ENCODE data around the gene ZNF710. TPM values are rescaled to one million over a fixed set of nuclear protein-coding genes. Genes with fewer than 3 reads are reported as not detected.
"Not testable (repeated sequence)": the region's sequence is repeated elsewhere in the genome, so short reads cannot be mapped to it uniquely, and the experiment has no call there.

ZNF710 gene
- total RNA-seq, 4 donors from 2014 or later = 6.6 to 13.8 (median 10.1) TPM

- H3K36me3 ChIP-seq = peaks cover 0 to 25% (median 18%) of the 10 kb centered on the region in 4 donors
- DNase-seq (ENCODE audit: extremely low spot score) = no peak
- no peaks in the 10 kb centered on the region for H3K27me3 ChIP-seq
- intact Hi-C loops (cut with DNase I) = loop anchor here (5.0 kb wide), 1 partner anchor 63 kb away; the partner anchor contains the start of gene ZNF710
- H3K9me3 ChIP-seq = no peaks in the 10 kb centered on the region
- H3K27ac ChIP-seq (replicated peaks in 1 of 4) = peak overlapping the region; percentile 77 to 86 (median 81)
- H3K4me3 ChIP-seq = no peak overlapping the region
- 79% methylated on average over 7 of the region's 7 CpGs for WGBS
- H3K4me1 ChIP-seq = peaks cover 47 to 59% (median 55%) of the 10 kb centered on the region in 4 donors
- TF ChIP-seq CTCF (IDR thresholded peaks at IDR 0.05) (no peak), EP300 (IDR thresholded peaks at IDR 0.05) (no peak), POLR2AphosphoS5 (IDR thresholded peaks at IDR 0.05) (no peak), POLR2A (IDR thresholded peaks at IDR 0.05; ENCODE audit: low read depth) (no peak)
These were observed 64.5 kb downstream of the ZNF710 start for GRCh38 chr15:90065682-90066049.

- H3K4me3 ChIP-seq = no peak overlapping the region
- peak overlapping the region in 1 of 4 donors; percentile 86 for H3K27ac ChIP-seq (replicated peaks in 1 of 4)
- no peaks in the 10 kb centered on the region for H3K9me3 ChIP-seq
- no peaks in the 10 kb centered on the region for H3K27me3 ChIP-seq
- no peak for DNase-seq (ENCODE audit: extremely low spot score)
- peaks cover 36 to 54% (median 50%) of the 10 kb centered on the region in 4 donors for H3K4me1 ChIP-seq
- 91% methylated on average over 51 of the region's 55 CpGs for WGBS
- TF ChIP-seq POLR2A (IDR thresholded peaks at IDR 0.05; ENCODE audit: low read depth) (no peak), EP300 (IDR thresholded peaks at IDR 0.05) (no peak), CTCF (IDR thresholded peaks at IDR 0.05) (no peak), POLR2AphosphoS5 (IDR thresholded peaks at IDR 0.05) (no peak)
- H3K36me3 ChIP-seq = peaks cover 0 to 25% (median 19%) of the 10 kb centered on the region in 4 donors
- intact Hi-C loops (cut with DNase I) = loop anchor here (5.0 kb wide), 1 partner anchor 65 kb away; the partner anchor contains the start of gene ZNF710
These were observed 66.2 kb downstream of the ZNF710 start for GRCh38 chr15:90067181-90067952.

- H3K4me3 ChIP-seq = no peak overlapping the region
- intact Hi-C loops (cut with DNase I) = loop anchor here (5.0 kb wide), 1 partner anchor 66 kb away; the partner anchor contains the start of gene ZNF710
- DNase-seq (ENCODE audit: extremely low spot score) = no peak
- WGBS = 94% methylated on average over 19 of the region's 37 CpGs
- H3K9me3 ChIP-seq = no peaks in the 10 kb centered on the region
- H3K36me3 ChIP-seq = peaks cover 5 to 32% (median 25%) of the 10 kb centered on the region in 4 donors
- no peak for TF ChIP-seq CTCF (IDR thresholded peaks at IDR 0.05)
- TF ChIP-seq EP300 (IDR thresholded peaks at IDR 0.05) = no peak
- TF ChIP-seq POLR2A (IDR thresholded peaks at IDR 0.05; ENCODE audit: low read depth) = no peak
- no peak for TF ChIP-seq POLR2AphosphoS5 (IDR thresholded peaks at IDR 0.05)
- H3K4me1 ChIP-seq = peaks cover 29 to 47% (median 43%) of the 10 kb centered on the region in 4 donors
- no peak overlapping the region for H3K27ac ChIP-seq (replicated peaks in 1 of 4)
- H3K27me3 ChIP-seq = no peaks in the 10 kb centered on the region
These were observed 67.0 kb downstream of the ZNF710 start for GRCh38 chr15:90067953-90068606.

GRCh38 chr15:90070623-90071022 lies 69.5 kb downstream of the ZNF710 start:
- H3K4me3 ChIP-seq; H3K27me3 ChIP-seq; DNase-seq (ENCODE audit: extremely low spot score); H3K9me3 ChIP-seq: not testable (repeated sequence)
- H3K27ac ChIP-seq (replicated peaks in 1 of 4) = peak overlapping the region in 3 of 4 donors; percentile 11 to 55 (median 45)
- H3K36me3 ChIP-seq = peaks cover 7 to 58% (median 38%) of the 10 kb centered on the region in 4 donors
- 100% methylated on average over 2 of the region's 2 CpGs for WGBS
- intact Hi-C loops (cut with DNase I) = loop anchor here (5.0 kb wide), 3 partner anchors 158 to 318 kb away; partner anchors contain the start of genes AP3S2, ARPIN and MESP1
- peaks cover 7 to 30% (median 23%) of the 10 kb centered on the region in 4 donors for H3K4me1 ChIP-seq

All from esophagus muscularis mucosa (tissue), 4 donors.